ENCODE results near the gene DTX1.
A peak's percentile ranks its signal among the peaks of the same experiment; 100 is the strongest.
"Not testable (repeated sequence)": the region's sequence is repeated elsewhere in the genome, so short reads cannot be mapped to it uniquely, and the experiment has no call there.

The DTX1 gene

GRCh38 chr12:113133036-113133435 is 76.5 kb downstream of the DTX1 start:
- Mint-ChIP-seq H3K9me3 (no peaks in the 10 kb centered on the region), H3K27ac (no peak overlapping the region)

GRCh38 chr12:113133666-113134065 is 77.1 kb downstream of the DTX1 start:
- peaks cover 58 to 92% of the 10 kb centered on the region in 2 donors for H3K4me1 Mint-ChIP-seq
- peaks cover 33 to 41% of the 10 kb centered on the region in 2 donors for H3K36me3 Mint-ChIP-seq
- no peak for ATAC-seq (replicated peaks)
- H3K9me3 Mint-ChIP-seq = no peaks in the 10 kb centered on the region
- no peak overlapping the region for H3K27ac Mint-ChIP-seq
- DNase-seq = no peak
- H3K27me3 Mint-ChIP-seq = no peaks in the 10 kb centered on the region
- peak overlapping the region; percentile 86 to 96 for H3K4me3 Mint-ChIP-seq

More at GRCh38 chr12:113133036-113133435, 76.5 kb downstream of the DTX1 start:
- no peak for ATAC-seq (replicated peaks)
- peaks cover 62 to 95% of the 10 kb centered on the region in 2 donors for H3K4me1 Mint-ChIP-seq
- H3K4me3 Mint-ChIP-seq = peak overlapping the region; percentile 22 to 96
- H3K36me3 Mint-ChIP-seq = peaks cover 39 to 47% of the 10 kb centered on the region in 2 donors
- DNase-seq = no peak
- H3K27me3 Mint-ChIP-seq = no peaks in the 10 kb centered on the region

GRCh38 chr12:113134071-113134470 is 77.5 kb downstream of the DTX1 start:
- Mint-ChIP-seq H3K27ac (no peak overlapping the region), H3K27me3 (no peaks in the 10 kb centered on the region), H3K4me1 (peaks cover 54 to 88% of the 10 kb centered on the region in 2 donors)

GRCh38 chr12:113134521-113134951 is 78.0 kb downstream of the DTX1 start:
- DNase-seq (no peak), ATAC-seq (replicated peaks) (no peak)
- Mint-ChIP-seq H3K4me1 (peaks cover 50 to 83% of the 10 kb centered on the region in 2 donors), H3K9me3 (no peaks in the 10 kb centered on the region), H3K36me3 (peaks cover 27 to 32% of the 10 kb centered on the region in 2 donors), H3K27ac (peak overlapping the region; percentile 99), H3K27me3 (no peaks in the 10 kb centered on the region), H3K4me3 (peak overlapping the region; percentile 86 to 96)

More at GRCh38 chr12:113134071-113134470, 77.5 kb downstream of the DTX1 start:
- Mint-ChIP-seq H3K36me3 (peaks cover 29 to 37% of the 10 kb centered on the region in 2 donors), H3K4me3 (peak overlapping the region; percentile 86 to 96), H3K9me3 (no peaks in the 10 kb centered on the region)
- ATAC-seq (replicated peaks) (no peak), DNase-seq (no peak)

GRCh38 chr12:113135178-113136127 is 78.9 kb downstream of the DTX1 start, which contains the start of gene RASAL1:
Gene RASAL1 (minus strand): TSS chr12:113135761. CDS start chr12:113135462, 299 bp downstream.
- peaks cover 22 to 25% of the 10 kb centered on the region in 2 donors for H3K36me3 Mint-ChIP-seq
- H3K4me1 Mint-ChIP-seq = peaks cover 43 to 80% of the 10 kb centered on the region in 2 donors
- peak; percentile 85 to 87 for ATAC-seq (replicated peaks)
- peak within 1 kb of the TSS; percentile 99 for H3K27ac Mint-ChIP-seq
- no peaks in the 10 kb centered on the region for H3K9me3 Mint-ChIP-seq
- H3K4me3 Mint-ChIP-seq = peak within 1 kb of the TSS; percentile 86 to 96
- peak; percentile 94 for DNase-seq
- H3K27me3 Mint-ChIP-seq = no peaks in the 10 kb centered on the region

- Mint-ChIP-seq H3K36me3 (peaks cover 17 to 21% of the 10 kb centered on the region in 2 donors), H3K27ac (peak overlapping the region; percentile 99), H3K9me3 (no peaks in the 10 kb centered on the region), H3K27me3 (no peaks in the 10 kb centered on the region), H3K4me3 (peak overlapping the region; percentile 86 to 96), H3K4me1 (peaks cover 40 to 80% of the 10 kb centered on the region in 2 donors)
- ATAC-seq (replicated peaks) (peak; percentile 81 to 84), DNase-seq (peak; percentile 86)
Measured at GRCh38 chr12:113136128-113136989, 79.8 kb downstream of the DTX1 start.

GRCh38 chr12:113136990-113137511 is 80.5 kb downstream of the DTX1 start:
- DNase-seq (no peak), ATAC-seq (replicated peaks) (no peak)
- Mint-ChIP-seq H3K9me3 (no peaks in the 10 kb centered on the region), H3K4me1 (peaks cover 38 to 80% of the 10 kb centered on the region in 2 donors), H3K4me3 (peak overlapping the region; percentile 46 to 96), H3K36me3 (peaks cover 12 to 16% of the 10 kb centered on the region in 2 donors), H3K27ac (peak overlapping the region; percentile 99), H3K27me3 (no peaks in the 10 kb centered on the region)

GRCh38 chr12:113137861-113138783 is 81.6 kb downstream of the DTX1 start:
- Mint-ChIP-seq H3K27me3 (no peaks in the 10 kb centered on the region), H3K27ac (peak overlapping the region; percentile 71), H3K9me3 (no peaks in the 10 kb centered on the region), H3K4me3 (no peak overlapping the region), H3K4me1 (peaks cover 39 to 80% of the 10 kb centered on the region in 2 donors), H3K36me3 (peaks cover 2 to 9% of the 10 kb centered on the region in 2 donors)
- ATAC-seq (replicated peaks) = no peak
- no peak for DNase-seq

GRCh38 chr12:113138826-113139225 is 82.3 kb downstream of the DTX1 start:
- peaks cover 0 to 5% of the 10 kb centered on the region in 2 donors for H3K36me3 Mint-ChIP-seq
- H3K9me3 Mint-ChIP-seq = no peaks in the 10 kb centered on the region
- DNase-seq (no peak), ATAC-seq (replicated peaks) (no peak)
- H3K4me1 Mint-ChIP-seq = peaks cover 40 to 77% of the 10 kb centered on the region in 2 donors
- no peaks in the 10 kb centered on the region for H3K27me3 Mint-ChIP-seq
- no peak overlapping the region for H3K4me3 Mint-ChIP-seq
- peak overlapping the region; percentile 71 for H3K27ac Mint-ChIP-seq

DNA sequence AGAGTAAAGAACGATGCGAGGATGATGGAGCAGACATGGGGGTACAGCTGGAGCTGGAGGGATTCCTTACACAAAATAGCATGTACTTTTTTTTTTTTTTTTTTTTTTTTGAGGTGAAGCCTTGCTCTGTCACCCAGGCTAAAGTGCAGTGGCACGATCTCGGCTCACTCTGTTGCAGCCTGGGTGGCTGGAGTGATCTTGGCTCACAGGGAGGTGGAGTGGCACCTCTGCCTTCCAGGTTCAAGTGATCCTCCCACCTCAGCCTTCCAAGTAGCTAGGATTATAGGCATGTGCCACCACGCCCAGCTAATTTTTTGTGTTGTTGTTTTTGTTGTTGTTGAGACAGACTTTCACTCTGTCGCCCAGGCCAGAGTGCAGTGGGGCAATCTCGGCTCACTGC is 84.2 kb downstream of the DTX1 start:
- H3K27me3 Mint-ChIP-seq = no peaks in the 10 kb centered on the region
- ATAC-seq (replicated peaks) (no peak), DNase-seq (no peak)
- H3K36me3 Mint-ChIP-seq = no peaks in the 10 kb centered on the region
- no peaks in the 10 kb centered on the region for H3K9me3 Mint-ChIP-seq
- H3K4me3 Mint-ChIP-seq = no peak overlapping the region
- peaks cover 37 to 68% of the 10 kb centered on the region in 2 donors for H3K4me1 Mint-ChIP-seq
- peak overlapping the region; percentile 99 for H3K27ac Mint-ChIP-seq

DNA sequence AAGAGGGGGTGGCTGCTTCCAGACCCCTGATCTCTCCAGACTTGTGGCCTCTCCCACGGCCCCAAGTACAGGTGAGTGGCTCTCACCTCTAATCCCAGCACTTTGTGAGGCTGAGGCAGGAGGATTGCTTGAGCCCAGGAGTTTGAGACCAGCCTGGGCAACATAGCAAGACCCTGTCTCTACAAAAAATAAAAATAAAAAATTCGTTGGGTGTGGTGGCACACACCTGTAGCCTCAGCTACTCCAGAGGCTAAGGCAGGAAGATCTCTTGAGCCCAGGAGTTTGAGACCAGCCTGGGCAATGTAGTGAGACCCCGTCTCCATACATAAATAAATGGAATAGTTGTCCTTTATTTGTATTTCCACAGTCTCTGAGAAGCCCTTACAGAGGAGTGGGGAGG is 85.2 kb downstream of the DTX1 start:
- not testable (repeated sequence) for ATAC-seq (replicated peaks); H3K9me3 Mint-ChIP-seq; DNase-seq; H3K36me3 Mint-ChIP-seq; H3K27me3 Mint-ChIP-seq
- peaks cover 30 to 61% of the 10 kb centered on the region in 2 donors for H3K4me1 Mint-ChIP-seq
- peak overlapping the region; percentile 99 for H3K27ac Mint-ChIP-seq
- H3K4me3 Mint-ChIP-seq = peak overlapping the region; percentile 52 to 61

DNA sequence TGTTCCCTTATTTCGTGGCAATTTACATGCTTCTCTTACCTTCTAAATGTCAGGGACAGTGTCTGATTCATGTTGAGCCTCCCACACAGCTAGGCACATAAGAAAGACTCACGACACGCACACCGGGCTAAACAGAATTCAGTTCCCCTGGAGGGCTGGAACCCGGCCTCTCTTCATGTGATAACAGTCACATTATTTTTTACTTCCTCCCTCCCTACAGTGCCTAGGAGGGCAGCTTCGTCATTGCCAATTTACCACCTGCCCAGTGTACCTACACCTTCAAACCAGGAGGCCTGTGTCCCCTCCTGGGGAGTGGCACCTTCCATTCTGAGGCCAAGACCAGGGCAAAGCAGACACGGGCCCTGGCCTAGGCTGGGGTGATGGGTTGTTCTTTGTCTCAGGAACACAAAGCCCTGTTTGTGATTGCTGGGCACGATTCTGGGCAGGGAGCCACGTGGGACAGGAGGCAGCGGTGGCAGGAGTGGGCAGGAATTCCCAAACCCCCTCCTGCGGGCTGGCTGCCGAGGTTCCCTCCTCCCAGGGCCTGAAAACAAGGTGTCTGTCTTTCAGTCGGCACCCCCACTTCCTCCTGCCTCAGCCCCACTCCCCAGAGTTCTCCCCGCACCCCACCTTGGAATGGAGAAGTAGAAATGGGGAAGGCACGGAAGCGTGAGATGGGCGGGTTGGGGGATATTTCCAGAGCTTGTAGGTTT is 85.8 kb downstream of the DTX1 start:
- peaks cover 0 to 2% of the 10 kb centered on the region in 2 donors for H3K9me3 Mint-ChIP-seq
- H3K4me1 Mint-ChIP-seq = peaks cover 26 to 55% of the 10 kb centered on the region in 2 donors
- peak; percentile 91 to 92 for ATAC-seq (replicated peaks)
- DNase-seq = peak; percentile 85
- peaks cover 0 to 1% of the 10 kb centered on the region in 2 donors for H3K36me3 Mint-ChIP-seq
- H3K27ac Mint-ChIP-seq = peak overlapping the region; percentile 99
- peak overlapping the region; percentile 52 to 61 for H3K4me3 Mint-ChIP-seq
- no peaks in the 10 kb centered on the region for H3K27me3 Mint-ChIP-seq
